B cell (primary cell): ENCODE measurements around the gene LRCH1. TPM values are rescaled to one million over a fixed set of nuclear protein-coding genes. Genes with fewer than 3 reads are reported as not detected.

ENCODE experiments used
- ATAC-seq: fragments of 200-7000 bp; cut with Tn5 transposase; one replicate; pipeline ENCODE4 v1.10.0; 2021; ENCODE audit warnings: low read depth, mild to moderate bottlenecking, moderate number of reproducible peaks, moderate library complexity
- CTCF ChIA-PET: fragments of 350-600 bp; sonication (Branson Sonifier 250); formaldehyde crosslinking; loops from one replicate; lab custom pipeline; 2021; ENCODE audit warnings: antibody characterized with exemption, inconsistent platforms; lab: Charles Lee
- POLR2A ChIA-PET: fragments of 350-600 bp; sonication (Branson Sonifier 250); formaldehyde crosslinking; loops from one replicate; lab custom pipeline; 2021; ENCODE audit warnings: antibody characterized with exemption; lab: Charles Lee
- DNase-seq: peaks from one replicate; pipeline ENCODE4 v3.0.0; 2013
- H2AFZ ChIP-seq: 2 replicates; pipeline ENCODE4 v1.6.1; 2012; ENCODE audit warnings: mild to moderate bottlenecking, low read depth, low read length; ENCODE audit not compliant: insufficient read depth, poor library complexity, severe bottlenecking
- H3K27ac ChIP-seq, 2 donors: 1 replicate in 1 of 2; 2 replicates in 1 of 2; pipeline ENCODE4 v1.5.1; 2012 to 2013; ENCODE audit warnings: low read length in 2 of 2, mild to moderate bottlenecking in 2 of 2, moderate library complexity in 1 of 2
- H3K27me3 ChIP-seq, 4 experiments: fragments of 200-600 bp in 1 of 4; sonication (generic) in 1 of 4; replicated peaks in 1 of 4; 1 replicate in 2 of 4; 2 replicates in 2 of 4; pipeline versions ENCODE4 v1.6.1 to v1.7.0; 2013 to 2016; ENCODE audit warnings: low read length in 3 of 4, mild to moderate bottlenecking in 2 of 4, mixed read lengths in 1 of 4, moderate library complexity in 1 of 4; ENCODE audit not compliant: insufficient read depth in 4 of 4, control insufficient read depth in 3 of 4; ENCODE audit errors: control extremely low read depth in 1 of 4
- H3K36me3 ChIP-seq, 2 experiments: replicated peaks in 1 of 2; 1 replicate in 1 of 2; 2 replicates in 1 of 2; pipeline versions ENCODE4 v1.6.1 to v1.7.1; 2013; ENCODE audit warnings: low read length in 1 of 2; ENCODE audit not compliant: insufficient read depth in 2 of 2, control insufficient read depth in 1 of 2; ENCODE audit errors: control extremely low read depth in 1 of 2, extremely low read depth in 1 of 2
- H3K4me1 ChIP-seq, 2 donors: fragments of 200-600 bp in 1 of 2; sonication (generic) in 1 of 2; 1 replicate in 1 of 2; 2 replicates in 1 of 2; pipeline versions ENCODE4 v1.5.1 to v1.6.1; 2013 to 2017; ENCODE audit warnings: low read length in 2 of 2; ENCODE audit not compliant: control insufficient read depth in 2 of 2, insufficient read depth in 2 of 2
- H3K4me2 ChIP-seq: replicated peaks from 2 replicates; pipeline ENCODE3; 2012; ENCODE audit warnings: mild to moderate bottlenecking, low read depth, low read length; ENCODE audit not compliant: poor library complexity, severe bottlenecking
- H3K4me3 ChIP-seq, 5 experiments: fragments of 200-600 bp in 1 of 5; sonication (generic) in 1 of 5; 1 replicate in 3 of 5; 2 replicates in 2 of 5; pipeline versions ENCODE4 v1.5.1 to v1.7.0; 2011 to 2016; ENCODE audit warnings: low read length in 4 of 5, mild to moderate bottlenecking in 4 of 5, low read depth in 2 of 5, control low read depth in 1 of 5, moderate library complexity in 1 of 5; ENCODE audit not compliant: insufficient read depth in 1 of 5; ENCODE audit errors: control extremely low read depth in 1 of 5, extremely low read depth in 1 of 5
- H3K79me2 ChIP-seq: fragments of 200-600 bp; sonication (generic); one replicate; pipeline ENCODE4 v1.6.0; 2016; ENCODE audit warnings: low read length; ENCODE audit not compliant: control insufficient read depth, insufficient read depth
- H3K9ac ChIP-seq: fragments of 200-600 bp; sonication (generic); 2 replicates; pipeline ENCODE4 v1.6.1; 2017; ENCODE audit warnings: mild to moderate bottlenecking, low read length, moderate library complexity
- H3K9me3 ChIP-seq, 3 donors: one replicate each; pipeline versions ENCODE4 v1.6.1 to v1.7.1; 2013; ENCODE audit warnings: low read length in 2 of 3; ENCODE audit not compliant: control insufficient read depth in 2 of 3, insufficient read depth in 1 of 3; ENCODE audit errors: control extremely low read depth in 1 of 3
- H4K20me1 ChIP-seq: 2 replicates; pipeline ENCODE4 v1.6.0; 2012; ENCODE audit warnings: mild to moderate bottlenecking, low read length; ENCODE audit not compliant: insufficient read depth, control insufficient read depth, poor library complexity, severe bottlenecking
- H3K27ac Mint-ChIP-seq: one replicate; pipeline ENCODE4 v1.8.0; 2021; ENCODE audit warnings: mixed read lengths
- H3K27me3 Mint-ChIP-seq: one replicate; pipeline ENCODE4 v1.8.0; 2021; ENCODE audit warnings: mixed read lengths
- H3K4me1 Mint-ChIP-seq: one replicate; pipeline ENCODE4 v1.8.0; 2021; ENCODE audit warnings: mixed read lengths
- H3K4me3 Mint-ChIP-seq: one replicate; pipeline ENCODE4 v1.8.0; 2021; ENCODE audit warnings: mixed read lengths
- H3K9me3 Mint-ChIP-seq: one replicate; pipeline ENCODE4 v1.8.0; 2022; ENCODE audit warnings: mixed read lengths; ENCODE audit not compliant: insufficient read depth
- CTCF ChIP-seq: fragments of 200-600 bp; IDR thresholded peaks from one replicate; pipeline ENCODE4 v1.8.0; 2022; ENCODE audit warnings: antibody characterized with exemption, mild to moderate bottlenecking
- EZH2 ChIP-seq: IDR thresholded peaks from 2 replicates; pipeline ENCODE4 v1.6.1; 2012; ENCODE audit warnings: borderline replicate concordance, low read depth, mild to moderate bottlenecking, moderate library complexity, low read length; ENCODE audit not compliant: insufficient read depth, poor library complexity, severe bottlenecking
- WGBS: methylation state at CpG from one replicate; pipeline ENCODE4 v1.1.5; 2013; ENCODE audit warnings: missing lambda C conversion rate; ENCODE audit not compliant: insufficient coverage; 5-methylcytosine and 5-hydroxymethylcytosine counted together
- intact Hi-C: fragments of 100-400 bp; cut with micrococcal nuclease; formaldehyde crosslinking; loops from one replicate; pipeline ENCODE4 v1.10.0; 2022
- polyA plus RNA-seq: library from polyadenylated mRNA; depleted of rRNA; stranded (reverse); fragments of >200 nt; gene quantifications from 2 replicates; pipeline ENCODE4 v1.2.3, GENCODE V29; 2012
- total RNA-seq, 2 donors: library from RNA; stranded (reverse); fragments of 120-200 nt in 1 of 2; gene quantifications; 1 replicate in 1 of 2; 2 replicates in 1 of 2; pipeline versions ENCODE4 v1.2.3 to v1.2.4, GENCODE V29; 2013 to 2022

The LRCH1 gene
- total and polyA plus RNA-seq, 2 donors (not counting 1 experiment from before 2014, with no cell fraction given): 13.0 to 50.3 TPM

- ATAC-seq: no peak
- Histone ChIP-seq H3K27ac (peak overlapping the region; percentile 78 to 89), H3K9ac (peak overlapping the region; percentile 95), H3K4me2 (peak overlapping the region; percentile 89), H3K36me3 (no peaks in the 10 kb centered on the region), H3K4me3 (peak overlapping the region; percentile 56 to 99 (median 77)), H3K79me2 (peaks cover 27% of the 10 kb centered on the region), H2AFZ (peak overlapping the region; percentile 100), H4K20me1 (no peaks in the 10 kb centered on the region), H3K27me3 (no peaks in the 10 kb centered on the region), H3K4me1 (peaks cover 16 to 18% of the 10 kb centered on the region in 2 donors), H3K9me3 (no peaks in the 10 kb centered on the region)
- TF ChIP-seq CTCF: no peak
- no peak for TF ChIP-seq EZH2
- ChIA-PET POLR2A (no interaction called here), CTCF (interaction anchor here (1.2 kb wide), 1 partner anchor 246 kb away, joined by 6 read pairs; no protein-coding TSS in a partner anchor)
- Mint-ChIP-seq H3K9me3 (no peaks in the 10 kb centered on the region), H3K27ac (peak overlapping the region; percentile 93), H3K4me1 (peaks cover 30% of the 10 kb centered on the region), H3K27me3 (no peaks in the 10 kb centered on the region), H3K4me3 (peak overlapping the region; percentile 90)
- WGBS: 76% methylated on average over 7 of the region's 9 CpGs
- DNase-seq: no peak
- intact Hi-C loops: loop anchor here (2.0 to 10.0 kb wide), 6 partner anchors 245 to 1883 kb away; partner anchors contain the start of genes LCP1, LRCH1, MED4 and ZC3H13
Measured at GRCh38 chr13:46797501-46798237, 244.7 kb downstream of the LRCH1 start.

GRCh38 chr13:46799139-46799538, 246.2 kb downstream of the LRCH1 start:
- ATAC-seq: no peak
- WGBS: 95% methylated on average over 3 of the region's 4 CpGs

More at GRCh38 chr13:46799139-46799538, 246.2 kb downstream of the LRCH1 start:
- Mint-ChIP-seq H3K27me3 (peaks cover 4% of the 10 kb centered on the region), H3K4me1 (peaks cover 26% of the 10 kb centered on the region), H3K27ac (no peak overlapping the region), H3K4me3 (no peak overlapping the region), H3K9me3 (no peaks in the 10 kb centered on the region)
- ChIA-PET CTCF (no interaction called here), POLR2A (no interaction called here)
- DNase-seq: no peak
- H3K4me2 ChIP-seq: no peak overlapping the region
- no peak overlapping the region for H3K9ac ChIP-seq
- peaks cover 16 to 18% of the 10 kb centered on the region in 2 donors for H3K4me1 ChIP-seq
- H3K4me3 ChIP-seq: no peak overlapping the region
- peaks cover 27% of the 10 kb centered on the region for H3K79me2 ChIP-seq
- no peaks in the 10 kb centered on the region for H3K9me3 ChIP-seq
- intact Hi-C loops: loop anchor here (5.0 to 10.0 kb wide), 5 partner anchors 247 to 1884 kb away; partner anchors contain the start of genes LCP1, LRCH1 and MED4
- H2AFZ ChIP-seq: no peak overlapping the region
- H3K27ac ChIP-seq: no peak overlapping the region
- H3K36me3 ChIP-seq: no peaks in the 10 kb centered on the region
- H3K27me3 ChIP-seq: no peaks in the 10 kb centered on the region
- H4K20me1 ChIP-seq: no peaks in the 10 kb centered on the region
- TF ChIP-seq CTCF (no peak), EZH2 (no peak)
